OCI-LY3 (cell line): ENCODE data around the gene ZNF148.

ENCODE experiments used
- H2AFZ ChIP-seq: fragments of 200-600, 300-600 bp; shearing (Covaris generic); 2 replicates; pipeline ENCODE4 v1.6.0; 2014; ENCODE audit warnings: antibody characterized with exemption, low read depth, low read length
- H3K27ac ChIP-seq: fragments of 200-600, 300-600 bp; sonication (generic); 2 replicates; pipeline ENCODE4 v1.5.1; 2014; ENCODE audit warnings: mild to moderate bottlenecking, low read length, moderate library complexity, mixed read lengths
- H3K27me3 ChIP-seq: fragments of 200-600, 300-600 bp; sonication (generic); 2 replicates; pipeline ENCODE4 v1.6.1; 2014; ENCODE audit warnings: low read depth, low read length, mixed read lengths
- H3K36me3 ChIP-seq: fragments of 200-600, 300-600 bp; sonication (generic); replicated peaks from 2 replicates; pipeline ENCODE3; 2014; ENCODE audit warnings: low read depth, low read length, mixed read lengths
- H3K4me1 ChIP-seq: fragments of 300-600, 200-600 bp; sonication (generic); 2 replicates; pipeline ENCODE4 v1.6.1; 2014; ENCODE audit warnings: low read length, mixed read lengths
- H3K4me2 ChIP-seq: fragments of 200-600, 300-600 bp; sonication (generic); 2 replicates; pipeline ENCODE4 v1.6.1; 2014; ENCODE audit warnings: low read length, mixed read lengths
- H3K4me3 ChIP-seq: fragments of 300-600, 200-600 bp; sonication (generic); 2 replicates; pipeline ENCODE4 v1.5.1; 2014; ENCODE audit warnings: antibody characterized with exemption, mild to moderate bottlenecking, low read length, moderate library complexity
- H3K79me2 ChIP-seq: fragments of 300-600, 200-600 bp; shearing (Covaris generic); 2 replicates; pipeline ENCODE4 v1.6.1; 2014; ENCODE audit warnings: mild to moderate bottlenecking, low read length, mixed read lengths
- H3K9ac ChIP-seq: fragments of 300-600, 200-600 bp; shearing (Covaris generic); 2 replicates; pipeline ENCODE4 v1.6.0; 2014; ENCODE audit warnings: mild to moderate bottlenecking, low read length, moderate library complexity
- H3K9me3 ChIP-seq: fragments of 200-600, 300-600 bp; shearing (Covaris generic); 2 replicates; pipeline ENCODE4 v1.6.1; 2014; ENCODE audit warnings: low read length, mixed read lengths; ENCODE audit not compliant: insufficient read depth
- H4K20me1 ChIP-seq: fragments of 200-600, 300-600 bp; sonication (generic); 2 replicates; pipeline ENCODE4 v1.6.1; 2016; ENCODE audit warnings: low read length, mixed read lengths; ENCODE audit not compliant: insufficient read depth
- CTCF ChIP-seq: fragments of 200-600, 300-600 bp; sonication (generic); IDR thresholded peaks from 2 replicates; pipeline ENCODE4 v1.5.1; 2014; ENCODE audit warnings: antibody characterized with exemption, low read length, low read depth
- EZH2phosphoT487 ChIP-seq: fragments of 200-600 bp; shearing (Covaris generic); IDR thresholded peaks from 2 replicates; pipeline ENCODE4 v1.6.1; 2018; ENCODE audit warnings: antibody characterized with exemption, mixed run types, low read depth

Gene ZNF148

GRCh38 chr3:125239266-125239665 is 135.9 kb downstream of the ZNF148 start:
- TF ChIP-seq EZH2phosphoT487: no peak
- TF ChIP-seq CTCF: no peak
- H3K27ac ChIP-seq: no peak overlapping the region
- H3K9ac ChIP-seq: no peak overlapping the region
- no peak overlapping the region for H3K4me2 ChIP-seq
- H2AFZ ChIP-seq: no peak overlapping the region
- no peaks in the 10 kb centered on the region for H3K79me2 ChIP-seq
- H3K4me1 ChIP-seq: no peaks in the 10 kb centered on the region
- peaks cover 10% of the 10 kb centered on the region for H3K36me3 ChIP-seq
- no peaks in the 10 kb centered on the region for H3K9me3 ChIP-seq
- H4K20me1 ChIP-seq: no peaks in the 10 kb centered on the region
- no peaks in the 10 kb centered on the region for H3K27me3 ChIP-seq
- H3K4me3 ChIP-seq: no peak overlapping the region

- H3K36me3 ChIP-seq: peaks cover 10% of the 10 kb centered on the region
- no peaks in the 10 kb centered on the region for H4K20me1 ChIP-seq
- H3K4me3 ChIP-seq: no peak overlapping the region
- no peak overlapping the region for H3K4me2 ChIP-seq
- H3K27ac ChIP-seq: no peak overlapping the region
- H3K9me3 ChIP-seq: no peaks in the 10 kb centered on the region
- H3K79me2 ChIP-seq: no peaks in the 10 kb centered on the region
- H2AFZ ChIP-seq: no peak overlapping the region
- H3K4me1 ChIP-seq: no peaks in the 10 kb centered on the region
- H3K9ac ChIP-seq: no peak overlapping the region
- TF ChIP-seq CTCF (no peak), EZH2phosphoT487 (no peak)
- no peaks in the 10 kb centered on the region for H3K27me3 ChIP-seq
Measured at GRCh38 chr3:125238759-125239158, 136.4 kb downstream of the ZNF148 start.

GRCh38 chr3:125236331-125236903 is 138.7 kb downstream of the ZNF148 start:
- no peak overlapping the region for H3K9ac ChIP-seq
- peaks cover 24% of the 10 kb centered on the region for H3K36me3 ChIP-seq
- H3K9me3 ChIP-seq: no peaks in the 10 kb centered on the region
- H4K20me1 ChIP-seq: no peaks in the 10 kb centered on the region
- no peak overlapping the region for H3K4me3 ChIP-seq
- no peaks in the 10 kb centered on the region for H3K4me1 ChIP-seq
- no peak overlapping the region for H3K27ac ChIP-seq
- no peak overlapping the region for H2AFZ ChIP-seq
- no peaks in the 10 kb centered on the region for H3K79me2 ChIP-seq
- H3K4me2 ChIP-seq: no peak overlapping the region
- H3K27me3 ChIP-seq: no peaks in the 10 kb centered on the region
- no peak for TF ChIP-seq EZH2phosphoT487
- TF ChIP-seq CTCF: no peak

- no peak overlapping the region for H2AFZ ChIP-seq
- H3K79me2 ChIP-seq: no peaks in the 10 kb centered on the region
- no peaks in the 10 kb centered on the region for H4K20me1 ChIP-seq
- H3K4me1 ChIP-seq: no peaks in the 10 kb centered on the region
- H3K4me2 ChIP-seq: no peak overlapping the region
- no peaks in the 10 kb centered on the region for H3K27me3 ChIP-seq
- H3K9me3 ChIP-seq: no peaks in the 10 kb centered on the region
- peaks cover 24% of the 10 kb centered on the region for H3K36me3 ChIP-seq
- H3K27ac ChIP-seq: no peak overlapping the region
- no peak overlapping the region for H3K9ac ChIP-seq
- TF ChIP-seq EZH2phosphoT487: no peak
- no peak for TF ChIP-seq CTCF
- no peak overlapping the region for H3K4me3 ChIP-seq
Measured at GRCh38 chr3:125234831-125235230, 140.3 kb downstream of the ZNF148 start.
